NCI-H510A (cell line): ENCODE results near the gene ARMCX1.
"Not testable (repeated sequence)": the region's sequence is repeated elsewhere in the genome, so short reads cannot be mapped to it uniquely, and the experiment has no call there.

Source experiments
- DNase-seq: peaks from one replicate; lab custom pipeline; 2025; lab: John Stamatoyannopoulos, UW

The ARMCX1 gene

DNA sequence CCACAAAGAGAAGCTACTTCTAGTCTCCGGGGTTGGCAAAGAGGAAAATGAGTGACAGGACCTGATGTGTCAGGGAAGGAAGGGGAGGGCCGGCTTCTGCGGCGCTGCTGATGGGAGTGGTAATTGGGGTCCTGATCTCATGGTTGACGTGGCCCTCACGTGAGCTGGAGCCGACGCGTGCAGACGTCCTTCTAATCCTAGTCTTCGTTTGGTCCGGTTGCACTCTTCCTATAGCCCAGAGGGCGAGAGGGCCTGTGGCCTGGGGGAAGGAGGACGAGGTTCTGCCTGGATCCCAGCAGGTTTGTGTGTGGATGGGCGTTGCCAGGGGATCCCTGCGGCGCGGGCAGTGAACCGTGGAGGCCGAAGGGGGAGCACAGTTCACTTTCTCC is at the start of gene ARMCX1:
Gene ARMCX1 (plus strand): TSS at position 186 of the 389 bp plus-strand sequence. CDS start 2,384 bp downstream, outside the sequence.
- DNase-seq = peak; percentile 54

DNA sequence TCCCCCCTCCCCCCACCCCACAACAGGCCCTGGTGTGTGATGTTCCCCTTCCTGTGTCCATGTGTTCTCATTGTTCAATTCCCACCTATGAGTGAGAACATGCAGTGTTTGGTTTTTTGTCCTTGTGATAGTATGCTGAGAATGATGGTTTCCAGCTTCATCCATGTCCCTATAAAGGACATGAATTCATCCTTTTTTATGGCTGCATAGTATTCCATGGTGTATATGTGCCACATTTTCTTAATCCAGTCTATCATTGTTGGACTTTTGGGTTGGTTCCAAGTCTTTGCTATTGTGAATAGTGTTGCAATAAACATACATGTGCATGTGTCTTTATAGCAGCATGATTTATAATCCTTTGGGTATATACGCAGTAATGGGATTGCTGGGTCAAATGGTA is 47.4 kb upstream of the ARMCX1 start:
- DNase-seq = not testable (repeated sequence)

DNA sequence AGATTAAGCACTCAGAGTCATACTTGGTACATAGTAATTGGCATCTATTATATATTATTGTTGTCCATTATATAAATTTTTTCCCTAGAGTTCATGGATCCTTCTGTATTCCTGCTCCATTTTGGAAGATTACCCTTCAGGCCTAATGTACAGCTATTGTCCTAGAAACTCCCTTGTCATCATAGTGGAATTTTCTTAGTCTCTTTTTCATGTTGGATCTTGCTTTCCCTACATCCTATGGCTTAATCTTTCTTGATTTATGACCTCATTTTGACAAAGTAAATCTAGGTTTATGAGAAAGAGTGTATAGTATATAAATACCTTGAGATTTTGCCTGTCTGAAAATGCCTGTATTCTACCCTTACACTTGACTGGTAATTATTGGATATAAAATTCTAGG is 43.0 kb upstream of the ARMCX1 start:
- DNase-seq = no peak

DNA sequence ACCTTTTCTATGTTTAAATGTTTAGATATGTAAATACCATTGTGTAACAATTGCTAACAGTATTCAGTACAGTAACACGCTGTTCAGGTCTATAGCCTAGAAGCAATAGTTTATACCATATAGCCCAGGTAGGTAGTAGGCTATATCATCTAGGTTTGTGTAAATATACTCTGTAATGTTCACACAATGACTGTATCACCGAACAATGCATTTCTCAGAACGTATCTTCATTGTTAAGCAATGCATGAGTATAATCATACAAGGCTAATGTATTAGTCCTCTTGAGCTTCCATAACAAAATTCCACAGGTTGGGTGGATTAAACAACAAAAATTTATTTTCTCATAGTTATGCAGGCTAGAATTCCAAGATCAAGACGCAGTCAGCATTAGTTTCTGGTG is 42.4 kb upstream of the ARMCX1 start:
- no peak for DNase-seq

DNA sequence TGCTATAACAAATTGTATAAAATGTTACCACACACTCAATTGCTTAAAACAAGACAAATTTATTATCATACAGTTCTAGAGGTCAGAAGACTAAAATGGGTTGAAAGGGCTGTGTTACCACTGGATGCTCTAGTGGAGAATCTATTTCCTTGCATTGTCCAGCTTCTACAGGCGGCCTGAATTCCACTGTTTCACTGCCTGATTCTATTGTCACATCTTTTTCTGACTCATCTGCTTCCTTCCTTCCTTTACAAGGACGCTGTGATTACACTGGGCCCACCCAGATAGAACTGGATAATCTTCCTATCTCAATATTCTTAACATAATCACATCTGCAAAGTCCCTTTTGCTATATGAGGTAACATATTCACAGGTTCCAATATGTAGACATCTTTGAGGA is 19.4 kb upstream of the ARMCX1 start:
- no peak for DNase-seq

DNA sequence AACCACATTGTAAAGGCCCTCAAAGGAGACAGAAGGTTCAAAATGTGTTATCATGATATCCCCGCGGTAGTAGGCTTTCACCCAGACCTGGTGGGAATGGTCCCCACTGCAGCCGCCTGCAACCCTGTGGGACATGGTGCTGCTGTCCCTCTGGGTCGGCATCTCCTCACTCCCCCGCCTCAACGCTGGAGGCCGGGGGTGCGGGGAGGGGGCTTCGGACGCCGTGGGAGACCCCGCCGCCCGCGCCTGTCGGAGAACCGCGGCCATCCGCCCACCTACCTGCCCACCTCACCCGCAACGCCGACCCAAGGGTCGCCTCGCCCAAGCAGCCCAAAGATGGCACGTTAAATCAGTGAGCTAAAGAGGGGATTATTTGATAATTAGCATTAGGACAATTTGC is 11.2 kb upstream of the ARMCX1 start:
- DNase-seq = no peak

DNA sequence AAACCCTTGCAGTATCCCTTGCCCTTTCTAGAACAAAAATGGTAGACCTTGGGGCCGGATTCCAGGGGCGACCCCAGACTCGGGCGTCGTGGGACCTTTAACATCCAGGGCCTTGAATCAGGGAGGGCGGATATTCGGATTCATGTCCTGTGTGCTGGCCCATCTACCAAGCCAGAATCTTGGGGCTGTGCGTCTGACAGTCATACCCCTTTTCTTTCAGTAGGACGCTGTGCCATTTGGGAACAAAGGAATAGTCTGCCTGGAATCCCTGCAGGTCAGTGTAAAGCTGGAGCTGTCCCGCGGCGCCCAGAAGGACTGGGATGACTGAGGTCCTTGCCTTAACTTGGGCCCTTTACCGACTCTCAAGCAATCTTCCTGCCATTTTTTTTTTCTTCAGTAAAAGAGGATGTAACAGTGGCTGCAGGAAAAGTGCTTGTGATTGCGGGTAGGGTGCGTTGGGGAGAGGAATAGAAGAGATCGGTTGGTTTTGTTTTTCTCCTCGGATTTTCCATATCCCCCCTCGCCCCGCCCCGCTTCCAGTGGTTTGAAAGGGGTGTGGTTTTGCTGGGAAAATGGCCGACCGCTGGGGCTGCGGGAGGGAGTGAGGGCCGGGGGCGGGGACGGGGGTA is 518 bp downstream of the ARMCX1 start:
- peak; percentile 35 for DNase-seq

DNA sequence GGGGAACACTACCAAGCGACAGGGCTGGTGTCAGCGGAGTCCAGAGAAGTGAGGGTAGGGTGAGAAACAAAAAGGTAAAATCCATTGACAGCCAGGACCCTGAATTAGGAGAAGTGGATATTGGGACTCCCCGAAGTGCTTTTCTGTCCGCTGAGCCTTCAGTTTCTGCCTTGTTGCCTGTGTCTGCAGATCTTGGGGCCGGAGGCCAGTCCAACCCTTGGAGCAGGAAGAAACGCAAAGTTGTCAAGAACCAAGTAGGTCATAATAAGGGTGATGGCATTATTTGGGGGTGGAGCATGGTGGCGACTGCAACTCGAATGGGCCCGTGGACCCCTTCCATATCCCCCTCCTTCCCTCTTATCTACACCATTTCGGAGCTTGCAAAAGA is 1.0 kb downstream of the ARMCX1 start:
- DNase-seq = no peak

DNA sequence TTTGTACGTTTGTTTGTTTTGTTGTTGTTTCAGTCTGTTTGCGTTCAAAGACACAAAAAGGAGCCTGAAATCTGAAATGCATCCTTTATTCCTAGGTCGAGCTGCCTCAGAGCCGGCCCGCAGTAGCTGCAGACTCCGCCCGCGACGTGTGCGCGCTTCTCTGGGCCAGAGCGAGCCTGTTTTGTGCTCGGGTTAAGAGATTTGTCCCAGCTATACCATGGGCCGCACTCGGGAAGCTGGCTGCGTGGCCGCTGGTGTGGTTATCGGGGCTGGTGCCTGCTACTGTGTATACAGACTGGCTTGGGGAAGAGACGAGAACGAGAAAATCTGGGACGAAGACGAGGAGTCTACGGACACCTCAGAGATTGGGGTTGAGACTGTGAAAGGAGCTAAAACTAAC is 2.4 kb downstream of the ARMCX1 start:
- DNase-seq = no peak

DNA sequence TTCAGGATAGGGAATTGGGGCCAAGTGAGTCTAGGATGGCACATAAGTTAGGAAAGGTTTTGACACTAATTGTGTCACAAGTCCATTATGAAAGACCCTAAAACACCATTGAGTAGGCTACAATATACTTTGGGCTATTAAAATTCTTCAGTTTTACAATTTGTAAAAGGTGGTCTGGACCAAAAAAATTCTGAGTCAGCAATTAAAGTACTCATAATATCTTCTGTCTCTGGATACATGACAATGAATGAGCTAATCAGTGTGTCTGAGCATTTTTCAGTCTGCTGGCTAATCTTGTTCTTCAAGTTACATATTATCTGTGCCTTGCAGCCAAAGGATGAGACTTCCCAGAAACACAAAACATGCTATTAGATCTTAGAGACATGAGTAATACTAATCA is 14.3 kb downstream of the ARMCX1 start:
- no peak for DNase-seq

DNA sequence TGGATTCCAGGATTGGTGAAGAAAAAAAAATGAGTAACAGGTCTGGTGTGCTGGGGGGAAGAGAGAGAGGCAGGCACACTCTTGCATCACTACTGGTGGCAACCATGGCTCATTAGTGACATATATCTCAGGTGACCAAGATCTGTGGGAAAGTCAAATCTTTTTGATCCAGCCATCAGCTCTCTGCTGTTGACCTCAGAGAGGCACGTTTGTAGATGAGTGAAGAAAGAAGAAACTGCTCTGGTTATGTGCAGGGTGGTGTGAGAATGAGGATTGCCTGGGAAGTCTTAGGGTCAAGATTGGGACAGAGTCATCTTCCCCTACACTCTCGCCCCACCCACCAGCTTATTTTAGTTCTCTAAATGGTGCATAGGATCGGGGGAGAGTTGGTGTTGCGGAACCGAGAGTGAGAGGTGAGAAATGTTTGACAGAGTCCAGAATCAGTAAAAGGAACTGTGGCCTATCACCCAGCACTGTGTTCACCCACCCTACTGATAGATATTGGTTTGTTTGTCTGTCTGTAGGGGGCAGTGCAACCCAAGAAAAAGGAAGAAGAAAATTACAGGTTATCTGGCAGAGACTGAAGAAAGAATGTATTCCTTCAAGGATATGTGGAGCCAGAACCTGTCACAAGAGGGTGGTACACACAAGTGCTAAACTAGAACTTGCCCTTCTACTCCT is 45.5 kb downstream of the ARMCX1 start:
- DNase-seq = peak; percentile 6

DNA sequence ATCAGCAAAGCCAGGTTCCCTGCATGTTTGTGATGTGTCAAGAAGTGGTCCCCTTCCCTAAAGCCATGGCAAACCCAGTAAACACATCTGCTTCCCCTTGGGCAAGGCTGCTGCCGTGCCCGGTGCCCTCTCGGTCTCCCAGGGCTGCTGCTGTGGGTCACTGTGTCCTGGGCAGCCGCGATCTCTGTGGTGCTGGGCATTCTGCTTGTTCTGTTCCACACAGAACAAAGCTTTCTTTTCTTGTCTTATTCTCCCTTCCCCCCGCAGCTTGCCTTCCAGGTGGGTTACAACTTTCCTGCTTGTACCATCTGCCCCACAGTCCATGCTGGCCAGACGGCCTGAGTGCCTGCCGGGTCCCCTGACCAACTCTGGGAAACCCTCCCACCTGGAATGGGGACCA is 49.2 kb downstream of the ARMCX1 start:
- DNase-seq = not testable (repeated sequence)

DNA sequence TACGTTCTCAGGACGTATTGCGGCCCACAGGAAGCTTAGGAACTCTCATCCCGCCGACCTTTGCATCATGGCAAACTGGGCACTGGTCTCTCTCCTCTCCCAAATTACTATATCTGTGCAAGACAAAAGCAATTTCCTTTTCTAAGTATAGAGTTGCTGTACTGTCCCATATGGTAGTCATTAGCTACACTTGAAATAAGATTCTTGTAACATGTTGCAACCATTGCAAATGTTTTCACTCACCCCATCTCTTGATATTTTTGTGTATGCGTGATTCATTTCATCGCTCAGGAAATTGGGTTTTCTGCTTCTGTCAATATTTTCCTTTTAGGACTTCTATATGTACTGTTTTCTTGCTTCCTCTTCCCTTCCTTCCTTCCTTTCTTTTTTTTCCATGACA is 51.7 kb downstream of the ARMCX1 start:
- no peak for DNase-seq
